Activated naive CD4-positive, alpha-beta T cell treated with anti-CD3 and anti-CD28 coated beads, Interleukin-2, amount 10 ng/mL, durations not matched to agents 7 days and 5 days (primary cell): ENCODE data around the gene WDR82.
A peak's percentile ranks its signal among the peaks of the same experiment; 100 is the strongest.

ENCODE experiments used
- CTCF ChIA-PET: fragments of 350-600 bp; sonication (Branson Sonifier 250); formaldehyde crosslinking; loops from one replicate; lab custom pipeline; 2021; ENCODE audit warnings: antibody characterized with exemption; lab: Charles Lee
- DNase-seq: peaks from one replicate; pipeline ENCODE4 v3.0.0-alpha.2; 2020
- H3K27ac Mint-ChIP-seq: one replicate; pipeline ENCODE4 v1.8.0; 2021; ENCODE audit warnings: mild to moderate bottlenecking, moderate library complexity, mixed read lengths
- H3K27me3 Mint-ChIP-seq: one replicate; pipeline ENCODE4 v1.8.0; 2021; ENCODE audit warnings: mild to moderate bottlenecking, mixed read lengths
- H3K36me3 Mint-ChIP-seq: one replicate; pipeline ENCODE4 v1.8.0; 2021; ENCODE audit warnings: mixed read lengths
- H3K4me1 Mint-ChIP-seq: one replicate; pipeline ENCODE4 v1.8.0; 2021; ENCODE audit warnings: mixed read lengths
- H3K4me3 Mint-ChIP-seq: one replicate; pipeline ENCODE4 v1.8.0; 2021; ENCODE audit warnings: mild to moderate bottlenecking, moderate library complexity, mixed read lengths
- H3K9me3 Mint-ChIP-seq: one replicate; pipeline ENCODE4 v1.8.0; 2021; ENCODE audit warnings: mixed read lengths

WDR82 gene

GRCh38 chr3:52253314-52254304 lies 24.8 kb downstream of the WDR82 start:
- DNase-seq = peak; percentile 91
- H3K9me3 Mint-ChIP-seq = no peaks in the 10 kb centered on the region
- peak overlapping the region; percentile 73 for H3K4me3 Mint-ChIP-seq
- peak overlapping the region; percentile 99 for H3K27ac Mint-ChIP-seq
- peaks cover 87% of the 10 kb centered on the region for H3K36me3 Mint-ChIP-seq
- peaks cover 96% of the 10 kb centered on the region for H3K4me1 Mint-ChIP-seq
- H3K27me3 Mint-ChIP-seq = no peaks in the 10 kb centered on the region
- CTCF ChIA-PET = interaction anchor here (0.7 to 3.2 kb wide), 12 partner anchors 9 to 190 kb away, joined by 3 to 26 read pairs (median 7); partner anchors contain the start of gene WDR82

- H3K27ac Mint-ChIP-seq = peak overlapping the region; percentile 81
- no peak overlapping the region for H3K4me3 Mint-ChIP-seq
- DNase-seq = peak; percentile 18
- peaks cover 91% of the 10 kb centered on the region for H3K4me1 Mint-ChIP-seq
- H3K9me3 Mint-ChIP-seq = no peaks in the 10 kb centered on the region
- H3K36me3 Mint-ChIP-seq = peaks cover 77% of the 10 kb centered on the region
- no peaks in the 10 kb centered on the region for H3K27me3 Mint-ChIP-seq
- CTCF ChIA-PET = interaction anchor here (2.2 kb wide), 1 partner anchor 10 kb away, joined by 8 read pairs; no protein-coding TSS in a partner anchor
Observed at GRCh38 chr3:52250122-52250521, 28.3 kb downstream of the WDR82 start.

- Mint-ChIP-seq H3K4me1 (peaks cover 91% of the 10 kb centered on the region), H3K27me3 (no peaks in the 10 kb centered on the region), H3K9me3 (no peaks in the 10 kb centered on the region), H3K27ac (peak overlapping the region; percentile 81), H3K4me3 (no peak overlapping the region), H3K36me3 (peaks cover 73% of the 10 kb centered on the region)
- CTCF ChIA-PET = interaction anchor here (2.2 kb wide), 1 partner anchor 9 kb away, joined by 8 read pairs; no protein-coding TSS in a partner anchor
- DNase-seq = peak; percentile 20
Observed at GRCh38 chr3:52249683-52250082, 28.8 kb downstream of the WDR82 start.

GRCh38 chr3:52248816-52249547 lies 29.5 kb downstream of the WDR82 start:
- peak; percentile 25 for DNase-seq
- peak overlapping the region; percentile 14 for H3K4me3 Mint-ChIP-seq

GRCh38 chr3:52248165-52248541 lies 30.3 kb downstream of the WDR82 start:
- Mint-ChIP-seq H3K9me3 (no peaks in the 10 kb centered on the region), H3K4me3 (peak overlapping the region; percentile 87), H3K4me1 (peaks cover 91% of the 10 kb centered on the region), H3K27ac (peak overlapping the region; percentile 92), H3K36me3 (peaks cover 61% of the 10 kb centered on the region), H3K27me3 (no peaks in the 10 kb centered on the region)
- no peak for DNase-seq
- CTCF ChIA-PET = interaction anchor here (0.9 to 2.2 kb wide), 3 partner anchors 8 to 29 kb away, joined by 3 to 8 read pairs (median 5); no protein-coding TSS in a partner anchor

More at GRCh38 chr3:52248816-52249547, 29.5 kb downstream of the WDR82 start:
- Mint-ChIP-seq H3K36me3 (peaks cover 67% of the 10 kb centered on the region), H3K27ac (peak overlapping the region; percentile 81), H3K4me1 (peaks cover 91% of the 10 kb centered on the region), H3K9me3 (no peaks in the 10 kb centered on the region), H3K27me3 (no peaks in the 10 kb centered on the region)
- CTCF ChIA-PET = interaction anchor here (0.9 to 2.2 kb wide), 2 partner anchors 9 to 19 kb away, joined by 3 to 8 read pairs; no protein-coding TSS in a partner anchor

- peak; percentile 21 for DNase-seq
- H3K36me3 Mint-ChIP-seq = peaks cover 57% of the 10 kb centered on the region
- H3K27me3 Mint-ChIP-seq = no peaks in the 10 kb centered on the region
- peak overlapping the region; percentile 87 for H3K4me3 Mint-ChIP-seq
- peaks cover 89% of the 10 kb centered on the region for H3K4me1 Mint-ChIP-seq
- H3K9me3 Mint-ChIP-seq = no peaks in the 10 kb centered on the region
- peak overlapping the region; percentile 92 for H3K27ac Mint-ChIP-seq
- CTCF ChIA-PET = interaction anchor here (2.1 kb wide), 1 partner anchor 29 kb away, joined by 5 read pairs; no protein-coding TSS in a partner anchor
Observed at GRCh38 chr3:52247409-52248164, 30.9 kb downstream of the WDR82 start.

- no peaks in the 10 kb centered on the region for H3K9me3 Mint-ChIP-seq
- H3K36me3 Mint-ChIP-seq = peaks cover 51% of the 10 kb centered on the region
- peaks cover 87% of the 10 kb centered on the region for H3K4me1 Mint-ChIP-seq
- CTCF ChIA-PET = interaction anchor here (1.0 to 2.1 kb wide), 6 partner anchors 11 to 40 kb away, joined by 3 to 5 read pairs (median 4); partner anchors contain the start of gene GLYCTK
- DNase-seq = peak; percentile 32
- peak overlapping the region; percentile 92 for H3K27ac Mint-ChIP-seq
- no peaks in the 10 kb centered on the region for H3K27me3 Mint-ChIP-seq
- H3K4me3 Mint-ChIP-seq = peak overlapping the region; percentile 87
Observed at GRCh38 chr3:52246728-52247408, 31.6 kb downstream of the WDR82 start.

- Mint-ChIP-seq H3K27me3 (no peaks in the 10 kb centered on the region), H3K36me3 (peaks cover 47% of the 10 kb centered on the region), H3K4me1 (peaks cover 86% of the 10 kb centered on the region), H3K4me3 (peak overlapping the region; percentile 87), H3K9me3 (no peaks in the 10 kb centered on the region), H3K27ac (peak overlapping the region; percentile 92)
- CTCF ChIA-PET = interaction anchor here (1.0 to 2.1 kb wide), 6 partner anchors 11 to 41 kb away, joined by 3 to 5 read pairs (median 4); partner anchors contain the start of gene GLYCTK
- no peak for DNase-seq
Observed at GRCh38 chr3:52246264-52246620, 32.2 kb downstream of the WDR82 start.

- Mint-ChIP-seq H3K27ac (peak within 1 kb of the TSS; percentile 92), H3K27me3 (no peaks in the 10 kb centered on the region), H3K36me3 (peaks cover 49% of the 10 kb centered on the region), H3K4me3 (peak within 1 kb of the TSS; percentile 87), H3K9me3 (no peaks in the 10 kb centered on the region), H3K4me1 (peaks cover 88% of the 10 kb centered on the region)
- DNase-seq = peak; percentile 75
- CTCF ChIA-PET = interaction anchor here (1.0 to 10.0 kb wide), 8 partner anchors 11 to 94 kb away, joined by 3 to 106 read pairs (median 4); partner anchors contain the start of genes GLYCTK and WDR82
Observed at GRCh38 chr3:52245322-52246263, 32.9 kb downstream of the WDR82 start, which contains the start of gene PPM1M. Gene PPM1M (plus strand): TSS chr3:52245759. CDS start chr3:52245825, 66 bp downstream.

- CTCF ChIA-PET = interaction anchor here (0.9 to 10.0 kb wide), 7 partner anchors 8 to 95 kb away, joined by 3 to 106 read pairs (median 5); partner anchors contain the start of genes TLR9 and WDR82
- Mint-ChIP-seq H3K27ac (peak overlapping the region; percentile 84), H3K36me3 (peaks cover 40% of the 10 kb centered on the region), H3K9me3 (no peaks in the 10 kb centered on the region), H3K4me1 (peaks cover 83% of the 10 kb centered on the region), H3K4me3 (peak overlapping the region; percentile 84), H3K27me3 (no peaks in the 10 kb centered on the region)
- DNase-seq = peak; percentile 29
Observed at GRCh38 chr3:52243791-52244628, 34.4 kb downstream of the WDR82 start.

- peaks cover 76% of the 10 kb centered on the region for H3K4me1 Mint-ChIP-seq
- H3K9me3 Mint-ChIP-seq = no peaks in the 10 kb centered on the region
- peak overlapping the region; percentile 70 for H3K27ac Mint-ChIP-seq
- DNase-seq = no peak
- no peak overlapping the region for H3K4me3 Mint-ChIP-seq
- CTCF ChIA-PET = interaction anchor here (1.0 to 10.0 kb wide), 4 partner anchors 10 to 97 kb away, joined by 5 to 106 read pairs (median 12); partner anchors contain the start of gene WDR82
- no peaks in the 10 kb centered on the region for H3K27me3 Mint-ChIP-seq
- H3K36me3 Mint-ChIP-seq = peaks cover 27% of the 10 kb centered on the region
Observed at GRCh38 chr3:52242039-52242438, 36.4 kb downstream of the WDR82 start.
